Cardiac muscle cell (in vitro differentiated cells and primary cell): ENCODE data around the gene IQCM. TPM values are rescaled to one million over a fixed set of nuclear protein-coding genes. Genes with fewer than 3 reads are reported as not detected.

ENCODE experiments used
- DNase-seq, 2 donors: peaks; one replicate each; pipeline versions ENCODE4 v3.0.0 to v3.0.0-alpha.2; 2010 to 2017; ENCODE audit warnings: low read depth in 1 of 2, low spot score in 1 of 2
- H3K27ac ChIP-seq: fragments of 200-600 bp; sonication (generic); 2 replicates; pipeline ENCODE4 v1.5.1; 2016
- H3K27me3 ChIP-seq: fragments of 200-600 bp; sonication (generic); 2 replicates; pipeline ENCODE4 v1.6.0; 2016; ENCODE audit warnings: control low read depth
- H3K36me3 ChIP-seq: fragments of 200-600 bp; sonication (generic); 2 replicates; pipeline ENCODE4 v1.5.1; 2016; ENCODE audit warnings: control low read depth
- H3K4me1 ChIP-seq: fragments of 200-600 bp; sonication (generic); 2 replicates; pipeline ENCODE4 v1.8.1; 2017; ENCODE audit warnings: low read depth, mild to moderate bottlenecking, mixed run types
- H3K4me3 ChIP-seq: fragments of 200-600 bp; sonication (generic); 2 replicates; pipeline ENCODE4 v1.5.1; 2016; ENCODE audit warnings: mild to moderate bottlenecking
- H3K9me3 ChIP-seq: fragments of 200-600 bp; sonication (generic); 2 replicates; pipeline ENCODE4 v1.5.1; 2017; ENCODE audit warnings: low read depth, mild to moderate bottlenecking, control low read depth
- CTCF ChIP-seq: IDR thresholded peaks from 2 replicates; pipeline ENCODE4 v1.5.1; 2012; ENCODE audit warnings: low read depth, mild to moderate bottlenecking, low read length
- polyA plus RNA-seq: library from polyadenylated mRNA; unstranded; fragments of >200 nt; fragmentation: Nextera tagmentation; extraction: Ambion mirVana; gene quantifications from 2 replicates; pipeline ENCODE4 v1.2.1, GENCODE V29; 2016
- total RNA-seq: library from RNA; depleted of rRNA; stranded (reverse); fragments of >200 nt; gene quantifications from 2 replicates; pipeline ENCODE4 v1.2.3, GENCODE V29; 2016

The IQCM gene
- total and polyA plus RNA-seq, 2 experiments from 2014 or later: not detected

GRCh38 chr4:149466446-149466845, 349.2 kb downstream of the IQCM start:
- no peak overlapping the region for H3K4me3 ChIP-seq
- H3K9me3 ChIP-seq: no peaks in the 10 kb centered on the region
- no peak for DNase-seq
- TF ChIP-seq CTCF: no peak
- no peaks in the 10 kb centered on the region for H3K27me3 ChIP-seq
- H3K4me1 ChIP-seq: no peaks in the 10 kb centered on the region
- H3K36me3 ChIP-seq: no peaks in the 10 kb centered on the region
- no peak overlapping the region for H3K27ac ChIP-seq

GRCh38 chr4:149465955-149466354, 349.7 kb downstream of the IQCM start:
- Histone ChIP-seq H3K4me3 (no peak overlapping the region), H3K36me3 (no peaks in the 10 kb centered on the region), H3K27me3 (no peaks in the 10 kb centered on the region), H3K27ac (no peak overlapping the region), H3K4me1 (no peaks in the 10 kb centered on the region), H3K9me3 (no peaks in the 10 kb centered on the region)
- DNase-seq: peak in 1 of 2 donors; percentile 65
- TF ChIP-seq CTCF: no peak

- no peak for TF ChIP-seq CTCF
- no peak overlapping the region for H3K27ac ChIP-seq
- H3K4me1 ChIP-seq: no peaks in the 10 kb centered on the region
- H3K9me3 ChIP-seq: no peaks in the 10 kb centered on the region
- no peaks in the 10 kb centered on the region for H3K27me3 ChIP-seq
- no peak for DNase-seq
- H3K36me3 ChIP-seq: no peaks in the 10 kb centered on the region
- H3K4me3 ChIP-seq: no peak overlapping the region
These were observed 372.1 kb downstream of the IQCM start for GRCh38 chr4:149443537-149443936.

- no peak for TF ChIP-seq CTCF
- no peaks in the 10 kb centered on the region for H3K36me3 ChIP-seq
- peak in 1 of 2 donors; percentile 11 for DNase-seq
- no peaks in the 10 kb centered on the region for H3K27me3 ChIP-seq
- no peaks in the 10 kb centered on the region for H3K4me1 ChIP-seq
- no peak overlapping the region for H3K4me3 ChIP-seq
- H3K27ac ChIP-seq: no peak overlapping the region
- H3K9me3 ChIP-seq: no peaks in the 10 kb centered on the region
These were observed 374.3 kb downstream of the IQCM start for GRCh38 chr4:149441338-149441737.

- no peaks in the 10 kb centered on the region for H3K4me1 ChIP-seq
- no peaks in the 10 kb centered on the region for H3K27me3 ChIP-seq
- no peak overlapping the region for H3K27ac ChIP-seq
- peak in 1 of 2 donors; percentile 6 for DNase-seq
- no peaks in the 10 kb centered on the region for H3K36me3 ChIP-seq
- H3K4me3 ChIP-seq: no peak overlapping the region
- TF ChIP-seq CTCF: no peak
- no peaks in the 10 kb centered on the region for H3K9me3 ChIP-seq
These were observed 389.2 kb downstream of the IQCM start for GRCh38 chr4:149426461-149426860.

- Histone ChIP-seq H3K4me1 (no peaks in the 10 kb centered on the region), H3K9me3 (no peaks in the 10 kb centered on the region), H3K27me3 (no peaks in the 10 kb centered on the region), H3K36me3 (no peaks in the 10 kb centered on the region), H3K4me3 (no peak overlapping the region), H3K27ac (no peak overlapping the region)
- peak in 1 of 2 donors; percentile 8 for DNase-seq
- no peak for TF ChIP-seq CTCF
These were observed 406.1 kb downstream of the IQCM start for GRCh38 chr4:149409555-149409962.
